ENCODE measurements around the gene BCL2L13.

- TF ChIP-seq CTCF (IDR thresholded peaks at IDR 0.05): no peak
- no peak for TF ChIP-seq POLR2A (IDR thresholded peaks at IDR 0.05)
Observed at GRCh38 chr22:17769716-17770082, 131.1 kb downstream of the BCL2L13 start.
